K562 (cell line): ENCODE measurements around the gene PAQR8. TPM values are rescaled to one million over a fixed set of nuclear protein-coding genes. Genes with fewer than 3 reads are reported as not detected.

Source experiments
- ATAC-seq: fragments of 200-7000 bp; cut with Tn5 transposase; 3 replicates; pipeline ENCODE4 v1.9.1; 2020; ENCODE audit warnings: moderate library complexity
- BruUV-seq: library from RNA; stranded (reverse); fragments of 400-500 nt; replicated peaks from 2 replicates; lab custom pipeline; 2021; lab: Mats Ljungman, UMichigan
- CTCF ChIA-PET: fragments of 300-600 bp; formaldehyde crosslinking; extraction: SDS; loops from one replicate; lab custom pipeline; 2021; ENCODE audit warnings: low intra/inter-chr PET ratio; lab: Yijun Ruan, JAX
- POLR2A ChIA-PET: fragments of 300-600, 350-650 bp; sonication (Branson Sonifier 250); formaldehyde crosslinking; extraction: SDS; loops from one replicate; lab custom pipeline; 2021; ENCODE audit warnings: antibody characterized with exemption, inconsistent platforms; lab: Yijun Ruan, JAX
- DNase-seq, 4 experiments: peaks; one replicate each; pipeline versions ENCODE4 v3.0.0 to v3.0.0-alpha.2; 2011 to 2018; ENCODE audit warnings: low spot score in 3 of 4, mixed read lengths in 3 of 4; ENCODE audit errors: extremely low read depth in 1 of 4
- FAIRE-seq: peaks from 2 replicates; lab custom pipeline; 2011; peaks lifted over from hg19 to GRCh38; lab: Jason Lieb, UNC
- H2AFZ ChIP-seq: 2 replicates; pipeline ENCODE4 v1.6.0; 2011; ENCODE audit warnings: low read depth, low read length, control low read depth, inconsistent platforms
- H3K27ac ChIP-seq: fragments of 200-600 bp; 3 replicates; pipeline ENCODE4 v1.8.0; 2011; ENCODE audit warnings: low read depth, mild to moderate bottlenecking, control low read depth, inconsistent platforms, low read length, moderate library complexity, mixed read lengths; ENCODE audit errors: extremely low read depth
- H3K27me3 ChIP-seq, 2 experiments: fragments of 300-600 bp in 1 of 2; 2 replicates in 1 of 2; 3 replicates in 1 of 2; pipeline versions ENCODE4 v1.6.0 to v1.8.0; 2011; ENCODE audit warnings: inconsistent platforms in 2 of 2, low read length in 2 of 2, mild to moderate bottlenecking in 1 of 2, mixed read lengths in 1 of 2, moderate library complexity in 1 of 2; ENCODE audit not compliant: control insufficient read depth in 2 of 2, insufficient read depth in 2 of 2
- H3K36me3 ChIP-seq: fragments of 300-600 bp; 3 replicates; pipeline ENCODE4 v1.8.0; 2011; ENCODE audit warnings: mild to moderate bottlenecking, low read length, inconsistent platforms; ENCODE audit not compliant: control insufficient read depth, insufficient read depth
- H3K4me1 ChIP-seq, 2 experiments: fragments of 200-600 bp in 1 of 2; replicated peaks in 1 of 2; 2 replicates in 1 of 2; 3 replicates in 1 of 2; pipeline versions ENCODE4 v1.5.1 to v1.8.0; 2011; ENCODE audit warnings: inconsistent platforms in 2 of 2, low read length in 2 of 2, mild to moderate bottlenecking in 1 of 2, mixed read lengths in 1 of 2, moderate library complexity in 1 of 2; ENCODE audit not compliant: control insufficient read depth in 2 of 2, insufficient read depth in 2 of 2
- H3K4me2 ChIP-seq: 2 replicates; pipeline ENCODE4 v1.6.1; 2011; ENCODE audit warnings: low read length, control low read depth, inconsistent platforms, mixed read lengths; ENCODE audit not compliant: insufficient read depth
- H3K4me3 ChIP-seq: fragments of 200-600 bp; sonication (generic), shearing (Covaris generic); 2 replicates; pipeline ENCODE4 v1.5.1; 2016; ENCODE audit warnings: control low read depth, inconsistent platforms
- H3K79me2 ChIP-seq: fragments of 200-600 bp; 3 replicates; pipeline ENCODE4 v1.8.0; 2011; ENCODE audit warnings: low read length, inconsistent platforms; ENCODE audit not compliant: control insufficient read depth, insufficient read depth
- H3K9ac ChIP-seq, 2 experiments: 2 replicates each; pipeline versions ENCODE4 v1.6.0 to v1.6.1; 2011; ENCODE audit warnings: low read depth in 2 of 2, low read length in 2 of 2, control low read depth in 1 of 2, inconsistent platforms in 1 of 2, mild to moderate bottlenecking in 1 of 2, mixed read lengths in 1 of 2; ENCODE audit not compliant: insufficient read depth in 1 of 2
- H3K9me1 ChIP-seq: one replicate; pipeline ENCODE4 v1.6.0; 2011; ENCODE audit warnings: inconsistent platforms, mild to moderate bottlenecking, low read length, moderate library complexity; ENCODE audit not compliant: control insufficient read depth, insufficient read depth
- H3K9me3 ChIP-seq: replicated peaks from 2 replicates; pipeline ENCODE4 v1.5.1; 2011; ENCODE audit warnings: low read depth, low read length, inconsistent platforms; ENCODE audit not compliant: control insufficient read depth, insufficient read depth
- H4K20me1 ChIP-seq: replicated peaks from 2 replicates; pipeline ENCODE4 v1.6.1; 2011; ENCODE audit warnings: low read length, inconsistent platforms, mixed read lengths; ENCODE audit not compliant: control insufficient read depth, insufficient read depth
- CAMTA2 ChIP-seq: fragments of 250-450 bp; sonication (Bioruptor Pico); conservative IDR thresholded peaks from 2 replicates; pipeline ENCODE4 v1.5.1; 2022
- CBFA2T2 ChIP-seq: fragments of 450-650 bp; conservative IDR thresholded peaks from 2 replicates; pipeline ENCODE4 v1.6.1; 2017; ENCODE audit warnings: mild to moderate bottlenecking
- CBX5 ChIP-seq: IDR thresholded peaks from 2 replicates; pipeline ENCODE4 v1.6.1; 2014; ENCODE audit warnings: low read depth, borderline replicate concordance
- L3MBTL2 ChIP-seq: fragments of 450-650 bp; IDR thresholded peaks from 2 replicates; pipeline ENCODE4 v1.6.1; 2016; ENCODE audit warnings: mild to moderate bottlenecking, moderate library complexity
- NFE2 ChIP-seq: IDR thresholded peaks from 2 replicates; pipeline ENCODE4 v1.6.1; 2014; ENCODE audit warnings: antibody characterized with exemption, low read depth
- OTX1 ChIP-seq: fragments of 450-650 bp; formaldehyde crosslinking; IDR thresholded peaks from 2 replicates; pipeline ENCODE4 v1.4.0; 2022; ENCODE audit warnings: mild to moderate bottlenecking
- PCBP1 ChIP-seq: fragments of 200-400 bp; formaldehyde crosslinking; IDR thresholded peaks from 2 replicates; pipeline ENCODE4 v1.6.1; 2018; ENCODE audit warnings: mild to moderate bottlenecking, low read depth, low read length; ENCODE audit not compliant: poor library complexity, severe bottlenecking
- PREB ChIP-seq: sonication (generic); formaldehyde crosslinking; IDR thresholded peaks from 2 replicates; pipeline ENCODE4 v1.8.1; 2023; ENCODE audit warnings: mild to moderate bottlenecking, missing genetic modification reagents
- RAD21 ChIP-seq, 2 experiments: fragments of 250-450 bp in 1 of 2; fragments of 450-650 bp in 1 of 2; sonication (Bioruptor Pico) in 1 of 2; formaldehyde crosslinking in 1 of 2; IDR thresholded peaks in 1 of 2; conservative IDR thresholded peaks in 1 of 2; 2 replicates each; pipeline versions ENCODE4 v1.4.0 to v1.8.0; 2020 to 2022; ENCODE audit warnings: mild to moderate bottlenecking in 2 of 2, moderate library complexity in 1 of 2
- SIN3A ChIP-seq, 2 experiments: fragments of 150-350 bp in 1 of 2; IDR thresholded peaks; 2 replicates each; pipeline ENCODE4 v1.6.1; 2011 to 2016; ENCODE audit warnings: borderline replicate concordance in 2 of 2, low read depth in 2 of 2, low read length in 2 of 2, mild to moderate bottlenecking in 2 of 2, moderate library complexity in 2 of 2; ENCODE audit not compliant: control insufficient read depth in 1 of 2
- SRSF9 ChIP-seq: fragments of 200-400 bp; formaldehyde crosslinking; IDR thresholded peaks from 2 replicates; pipeline ENCODE4 v1.6.1; 2017; ENCODE audit warnings: low read depth, low read length, borderline replicate concordance
- TRIM28 ChIP-seq: fragments of 450-650 bp; IDR thresholded peaks from 2 replicates; pipeline ENCODE4 v1.6.1; 2017
- WGBS: fragments of 100-300 bp; shearing (Covaris generic); methylation state at CpG from one replicate; pipeline ENCODE4 v1.1.6; 2016; ENCODE audit warnings: low coverage, mixed read lengths; ENCODE audit not compliant: insufficient coverage; ENCODE audit errors: missing lambda C conversion rate; 5-methylcytosine and 5-hydroxymethylcytosine counted together
- in situ Hi-C: fragments of 300-500 bp; cut with MboI; formaldehyde crosslinking; loops from 4 replicates; pipeline ENCODE4 v1.15.0; 2018; ENCODE audit warnings: inconsistent platforms, mixed read lengths
- intact Hi-C: fragments of 100-400 bp; cut with micrococcal nuclease; formaldehyde crosslinking; loops from 2 replicates; pipeline ENCODE4 v1.14.2; 2022
- polyA plus RNA-seq, 8 experiments: library from polyadenylated mRNA; depleted of rRNA in 4 of 8; stranded (reverse) in 5 of 8; unstranded in 3 of 8; fragments of >200 nt; fragmentation: Nextera tagmentation in 2 of 8; fragmentation: Illumina TruSeq in 1 of 8; extraction: Ambion mirVana in 2 of 8; extraction: Trizol in 1 of 8; gene quantifications; 2 replicates each; pipeline versions ENCODE4 v1.2.1 to v1.2.3, GENCODE V29; 2011 to 2014; ENCODE audit warnings: inconsistent platforms in 1 of 8, missing spikeins in 1 of 8
- total RNA-seq, 7 experiments: library from RNA; depleted of rRNA in 6 of 7; stranded (reverse); fragments of >200 nt in 6 of 7; fragmentation: Illumina TruSeq in 2 of 7; extraction: Trizol in 2 of 7; gene quantifications; 2 replicates each; pipeline versions ENCODE4 v1.2.1 to v1.2.3, GENCODE V29; 2011 to 2021; ENCODE audit warnings: low replicate concordance in 1 of 7
- TF ChIP-seq, protein P1 (sequence below): fragments of 450-650 bp; IDR thresholded peaks from 2 replicates; pipeline ENCODE4 v1.6.1; 2016; ENCODE audit warnings: mild to moderate bottlenecking

The PAQR8 gene
- total and polyA plus RNA-seq, 9 of the 15 experiments (the other 6 are each of a cell fraction or from before 2014, with no cell fraction given) = 1.4 to 10.2 (median 3.5) TPM

GRCh38 chr6:52417675-52418111 is 55.7 kb downstream of the PAQR8 start (continued):
- TF ChIP-seq L3MBTL2 (peak; percentile 19; the same call in 1 of the 2 replicates), NFE2 (peak; percentile 94), CBX5 (no peak)
- TF ChIP-seq, protein P1, sequence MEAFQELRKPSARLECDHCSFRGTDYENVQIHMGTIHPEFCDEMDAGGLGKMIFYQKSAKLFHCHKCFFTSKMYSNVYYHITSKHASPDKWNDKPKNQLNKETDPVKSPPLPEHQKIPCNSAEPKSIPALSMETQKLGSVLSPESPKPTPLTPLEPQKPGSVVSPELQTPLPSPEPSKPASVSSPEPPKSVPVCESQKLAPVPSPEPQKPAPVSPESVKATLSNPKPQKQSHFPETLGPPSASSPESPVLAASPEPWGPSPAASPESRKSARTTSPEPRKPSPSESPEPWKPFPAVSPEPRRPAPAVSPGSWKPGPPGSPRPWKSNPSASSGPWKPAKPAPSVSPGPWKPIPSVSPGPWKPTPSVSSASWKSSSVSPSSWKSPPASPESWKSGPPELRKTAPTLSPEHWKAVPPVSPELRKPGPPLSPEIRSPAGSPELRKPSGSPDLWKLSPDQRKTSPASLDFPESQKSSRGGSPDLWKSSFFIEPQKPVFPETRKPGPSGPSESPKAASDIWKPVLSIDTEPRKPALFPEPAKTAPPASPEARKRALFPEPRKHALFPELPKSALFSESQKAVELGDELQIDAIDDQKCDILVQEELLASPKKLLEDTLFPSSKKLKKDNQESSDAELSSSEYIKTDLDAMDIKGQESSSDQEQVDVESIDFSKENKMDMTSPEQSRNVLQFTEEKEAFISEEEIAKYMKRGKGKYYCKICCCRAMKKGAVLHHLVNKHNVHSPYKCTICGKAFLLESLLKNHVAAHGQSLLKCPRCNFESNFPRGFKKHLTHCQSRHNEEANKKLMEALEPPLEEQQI = peak; percentile 32; the same call in 1 of the 2 replicates

GRCh38 chr6:52418606-52419005 is 56.7 kb downstream of the PAQR8 start:
- in situ Hi-C loops (loop anchor here (5.0 to 25.0 kb wide), 3 partner anchors 179 to 1069 kb away; no protein-coding TSS in a partner anchor), intact Hi-C loops (loop anchor here (5.0 to 10.0 kb wide), 4 partner anchors 159 to 1066 kb away; partner anchors contain the start of genes GSTA4 and TRAM2)
- POLR2A ChIA-PET = interaction anchor here (0.5 to 1.7 kb wide), 6 partner anchors 15 to 247 kb away, joined by 3 to 6 read pairs (median 3); no protein-coding TSS in a partner anchor
- Histone ChIP-seq H3K9ac (no peak overlapping the region), H3K4me2 (no peak overlapping the region), H3K9me3 (no peaks in the 10 kb centered on the region), H4K20me1 (no peaks in the 10 kb centered on the region), H3K79me2 (peaks cover 6% of the 10 kb centered on the region; the same call in 2 of the 3 replicates), H3K27ac (no peak overlapping the region), H2AFZ (no peak overlapping the region), H3K27me3 (no peaks in the 10 kb centered on the region; a peak in 1 of 5 replicates), H3K4me1 (peaks cover 24 to 31% of the 10 kb centered on the region in 2 experiments), H3K9me1 (no peaks in the 10 kb centered on the region), H3K36me3 (no peaks in the 10 kb centered on the region), H3K4me3 (no peak overlapping the region)
- DNase-seq (no peak), ATAC-seq (no peak), FAIRE-seq (no peak)
- no TSS peak for BruUV-seq
- 42% methylated on average over 2 of the region's 2 CpGs for WGBS
- CTCF ChIA-PET = interaction anchor here (1.1 to 4.8 kb wide), 3 partner anchors 171 to 244 kb away, joined by 3 to 74 read pairs (median 14); no protein-coding TSS in a partner anchor
- TF ChIP-seq CAMTA2 (0 out of 2 replicates have a peak, but pooled peaks have one; percentile 31), RAD21 (CRISPR knock-in tag; conservative IDR thresholded peaks at IDR 0.05 in 1 of 2, IDR thresholded peaks at IDR 0.05 in 1 of 2) (no peak), SIN3A (IDR thresholded peaks at IDR 0.05; ENCODE audit: borderline replicate concordance in 2 of 2, control insufficient read depth in 1 of 2, low read depth in 2 of 2, low read length in 2 of 2) (no peak), OTX1 (CRISPR knock-in tag) (no peak), TRIM28 (no peak), PREB (CRISPR knock-in tag) (no peak), CBFA2T2 (0 out of 2 replicates have a peak, but pooled peaks have one; percentile 3), SRSF9 (no peak), PCBP1 (no peak)
